Left cardiac atrium (tissue), 4 donors: ENCODE data around the gene DYNLT3. TPM values are rescaled to one million over a fixed set of nuclear protein-coding genes. Genes with fewer than 3 reads are reported as not detected.
A peak's percentile ranks its signal among the peaks of the same experiment; 100 is the strongest.

Experiments
- ATAC-seq, 2 donors: fragments of 200-7000 bp; cut with Tn5 transposase; one replicate each; pipeline ENCODE4 v1.9.1; 2020; ENCODE audit warnings: mild to moderate bottlenecking in 2 of 2, moderate library complexity in 2 of 2
- DNase-seq: peaks from one replicate; pipeline ENCODE4 v3.0.0-alpha.2; 2020
- intact Hi-C, 2 donors: fragments of 100-400 bp; cut with DNase I; formaldehyde crosslinking; loops; one replicate each; pipeline versions ENCODE4 v1.14.1 to v1.15.1; 2022 to 2023
- total RNA-seq, 2 donors: library from RNA; stranded (reverse); fragmentation: NEBNext Ultra II Directional; extraction: Animal tissue kit (Norgen Biotek cat#: 25700); gene quantifications; one replicate each; pipeline ENCODE4 v1.2.1, GENCODE V29; 2021
- donor health status: DM: no; HTN: yes; CAD: no.
- donor health status: DM: no; HTN: yes; CAD: no; lungs with severe emphysema.
- donor health status: DM: yes; HTN: yes; CAD: no.
- donor health status: Dilated cardiomyopathy.

Gene DYNLT3
- total RNA-seq, 2 donors from 2014 or later, result 17.6 to 29.1 TPM

DNA sequence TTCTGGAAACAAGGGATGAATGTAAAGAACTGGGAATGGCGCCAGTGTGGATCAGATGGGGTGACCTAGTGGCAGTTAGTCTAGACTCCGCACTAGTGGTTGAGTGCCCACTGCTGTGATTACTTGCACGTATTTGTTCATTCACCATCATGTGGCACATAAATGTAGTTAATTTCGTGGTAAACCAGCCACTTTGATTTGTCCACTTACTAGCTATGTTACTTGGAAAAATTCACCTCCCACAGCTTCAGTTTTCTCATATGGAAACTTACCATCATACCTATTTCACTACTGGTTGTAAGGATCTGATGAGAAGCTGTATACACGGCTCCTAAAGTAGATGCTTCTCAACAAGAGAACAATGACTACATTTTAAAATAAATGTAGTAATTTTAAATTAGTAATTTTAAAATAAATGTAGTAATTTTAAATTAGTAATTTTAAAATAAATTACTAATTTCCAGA lies 394 bp upstream of the DYNLT3 start:
- DNase-seq (no peak), ATAC-seq (no peak)
- intact Hi-C loops, result no loop called here

DNA sequence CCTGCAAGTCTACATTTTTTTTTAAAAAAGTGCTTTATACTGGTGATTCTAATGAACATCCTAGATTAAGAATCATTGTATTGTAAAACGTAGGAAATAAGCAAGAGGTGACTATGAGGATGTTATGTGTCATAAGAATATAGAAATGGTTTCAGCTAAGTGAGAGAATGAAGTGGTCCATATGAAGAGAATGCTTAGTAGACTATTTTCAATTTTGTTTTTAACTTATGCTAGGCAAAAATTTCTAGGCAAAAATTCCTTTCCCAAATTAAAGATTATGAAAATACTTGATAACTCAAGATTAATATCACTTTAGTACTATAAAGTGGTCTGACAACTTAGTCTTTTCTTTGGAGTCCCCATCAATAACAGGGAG lies 825 bp downstream of the DYNLT3 start:
- ATAC-seq (no peak), DNase-seq (no peak)
- intact Hi-C loops, result no loop called here

DNA sequence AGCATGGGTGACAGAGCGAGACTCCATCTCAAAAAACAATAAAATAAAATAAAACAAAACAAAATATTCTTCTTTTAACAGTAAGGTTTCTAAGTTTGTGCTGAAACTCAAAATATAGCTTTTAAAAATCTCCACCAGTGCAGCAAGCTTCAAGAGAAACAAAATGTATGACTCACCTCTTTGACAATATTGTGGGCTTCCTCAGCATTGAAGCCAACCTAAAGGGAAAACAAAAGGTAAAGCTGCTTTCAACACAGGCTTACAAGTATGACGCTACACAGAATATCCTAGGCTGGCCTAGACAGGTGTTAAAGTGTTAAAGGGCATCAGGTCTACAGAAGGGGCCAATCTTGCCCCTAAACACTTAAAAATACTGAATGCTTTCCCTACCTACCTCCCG lies 1.2 kb downstream of the DYNLT3 start:
- DNase-seq, result no peak
- intact Hi-C loops, result no loop called here
- no peak for ATAC-seq

- ATAC-seq, result no peak
- intact Hi-C loops, result no loop called here
These were observed 2.7 kb downstream of the DYNLT3 start for GRCh38 chrX:37844622-37845021.

DNA sequence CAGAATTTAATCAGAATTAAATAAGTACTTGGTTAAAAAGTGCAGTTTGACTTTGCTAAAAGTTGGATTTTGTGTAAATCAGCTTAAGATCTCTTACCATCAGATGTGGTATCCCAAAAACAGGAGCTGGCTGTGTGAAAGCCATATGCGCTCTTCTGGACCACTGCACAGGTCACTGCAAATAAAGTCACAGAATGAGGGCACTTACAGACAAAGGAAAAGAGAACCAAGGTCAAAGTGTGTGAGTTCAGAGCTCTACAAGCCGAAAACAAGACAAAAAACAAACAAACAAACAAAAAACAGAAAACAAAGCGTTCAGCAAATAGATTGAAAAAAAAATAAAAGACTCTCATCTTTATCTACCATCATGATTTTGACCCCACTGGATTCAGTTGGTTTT lies 6.4 kb downstream of the DYNLT3 start:
- no peak for ATAC-seq
- DNase-seq, result no peak
- intact Hi-C loops, result no loop called here

More at GRCh38 chrX:37844622-37845021, 2.7 kb downstream of the DYNLT3 start:
- no peak for DNase-seq

DNA sequence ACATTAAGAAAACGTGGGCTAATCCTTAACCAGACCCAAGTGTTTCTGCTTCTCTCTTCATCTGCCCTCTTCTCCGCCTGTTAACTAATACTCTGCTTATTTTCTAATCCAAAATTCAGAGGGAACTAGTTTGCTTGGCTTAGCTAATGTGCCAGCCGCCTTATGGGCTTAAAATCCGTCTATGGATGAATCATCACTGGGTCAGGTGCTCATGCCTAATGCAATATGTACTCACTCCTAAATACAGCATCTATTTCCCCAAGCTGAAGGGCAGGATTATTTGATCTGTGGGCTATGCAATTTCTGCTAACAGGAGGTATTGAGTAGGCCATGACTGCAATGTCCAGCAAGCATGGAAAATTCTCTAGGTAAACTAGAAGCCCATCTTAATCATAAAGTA lies 12.4 kb downstream of the DYNLT3 start:
- ATAC-seq, result no peak

DNA sequence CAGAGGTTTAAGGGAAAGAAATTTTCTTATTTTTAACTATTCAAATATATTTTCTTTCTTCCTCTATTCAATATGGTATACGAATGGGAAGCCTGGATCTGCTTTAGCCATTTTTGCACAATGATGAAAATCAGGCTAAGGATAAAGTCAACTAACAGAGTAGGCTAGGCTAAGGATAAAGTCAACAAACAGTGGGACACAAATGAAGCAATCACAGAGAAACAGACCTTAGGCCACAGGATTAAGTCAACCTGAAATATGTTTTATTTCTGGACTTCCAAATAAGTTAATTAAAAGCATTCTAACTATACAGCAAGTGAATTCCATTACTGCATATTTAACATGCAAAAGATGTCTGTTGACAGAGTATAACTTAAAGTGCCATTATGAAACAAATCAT lies 17.0 kb downstream of the DYNLT3 start:
- ATAC-seq (no peak), DNase-seq (no peak)
- intact Hi-C loops, result no loop called here

More for the DNA sequence above, 12.4 kb downstream of the DYNLT3 start:
- intact Hi-C loops, result no loop called here
- DNase-seq, result no peak

DNA sequence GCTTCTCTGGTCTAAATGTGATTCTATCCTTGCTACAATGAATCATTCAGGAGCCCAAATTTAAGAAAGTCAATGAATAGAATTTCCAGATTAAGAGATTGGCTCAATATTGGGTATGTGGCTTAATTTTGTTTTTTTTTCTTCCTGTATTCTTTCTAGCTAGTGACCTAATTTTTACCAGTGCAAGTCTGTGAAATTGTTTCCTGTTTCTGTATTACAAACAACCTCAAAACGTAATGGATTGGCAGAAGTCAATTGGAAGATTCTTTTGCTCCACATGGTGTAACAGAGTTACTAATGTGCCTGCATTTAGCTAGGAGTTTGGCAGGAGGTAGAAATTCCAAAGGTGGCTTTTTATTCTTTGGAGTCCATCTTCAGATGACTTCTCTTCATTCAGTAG lies 17.6 kb downstream of the DYNLT3 start:
- intact Hi-C loops, result loop anchor here in 1 of 2 donors (10.0 kb wide), 1 partner anchor 85 kb away; no protein-coding TSS in a partner anchor
- ATAC-seq (no peak), DNase-seq (no peak)

DNA sequence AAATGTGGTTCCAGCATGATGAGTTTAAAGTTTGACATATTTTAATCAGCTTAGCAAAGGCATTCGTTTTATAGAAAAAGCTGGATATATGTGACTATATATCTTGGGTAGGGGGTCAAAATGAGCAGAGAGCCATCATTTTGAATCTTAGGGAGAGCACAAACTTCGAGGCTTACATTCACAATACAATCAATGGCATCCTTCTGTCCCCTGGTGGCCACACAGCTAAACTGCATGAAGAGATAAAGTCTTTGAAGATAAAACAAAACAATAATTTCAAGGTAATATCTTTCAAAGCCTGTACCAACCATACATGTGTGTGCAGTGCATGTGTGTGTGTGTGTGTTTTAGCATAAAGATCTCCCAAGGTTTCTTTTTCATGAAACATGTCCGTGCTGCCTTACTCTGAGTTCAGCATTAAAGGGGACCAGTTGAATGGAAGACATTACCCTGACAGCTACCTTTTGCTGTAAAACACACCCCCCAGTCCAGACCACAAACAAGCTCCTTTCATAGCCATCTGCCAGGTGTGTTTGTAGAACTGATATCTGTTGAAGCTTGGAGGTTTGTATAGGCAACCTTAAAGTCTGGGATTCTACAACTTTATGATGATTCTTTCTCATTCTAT lies 22.0 kb downstream of the DYNLT3 start:
- intact Hi-C loops, result loop anchor here (1.0 to 10.0 kb wide), 3 partner anchors 80 to 315 kb away; no protein-coding TSS in a partner anchor
- DNase-seq, result peak; percentile 35
- ATAC-seq, result no peak

GRCh38 chrX:37824491-37825214 lies 22.7 kb downstream of the DYNLT3 start:
- intact Hi-C loops, result loop anchor here (1.0 to 10.0 kb wide), 3 partner anchors 79 to 314 kb away; no protein-coding TSS in a partner anchor
- DNase-seq, result no peak
- no peak for ATAC-seq

DNA sequence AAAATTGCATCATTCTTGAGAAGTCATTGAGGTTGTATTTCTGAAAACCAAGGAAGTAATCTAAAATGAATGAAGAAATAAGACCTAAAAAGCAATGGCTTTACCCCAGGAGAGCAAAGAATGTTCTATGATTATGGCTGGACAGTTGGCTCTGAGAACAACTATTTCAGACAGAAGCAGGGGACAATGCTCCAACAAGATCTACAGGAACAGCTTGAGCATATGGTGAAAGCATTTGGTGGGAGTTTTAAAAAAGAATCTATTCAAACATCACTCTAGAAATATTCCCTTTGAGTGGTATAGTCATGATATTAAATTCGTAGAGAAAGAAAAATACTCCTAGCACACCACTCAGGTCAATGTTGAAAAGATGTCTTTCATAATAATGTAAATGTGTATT lies 26.7 kb downstream of the DYNLT3 start:
- ATAC-seq (no peak), DNase-seq (no peak)
- intact Hi-C loops, result loop anchor here in 1 of 2 donors (10.0 kb wide), 1 partner anchor 76 kb away; no protein-coding TSS in a partner anchor

GRCh38 chrX:37818031-37818430 lies 29.3 kb downstream of the DYNLT3 start:
- ATAC-seq, result no peak

DNA sequence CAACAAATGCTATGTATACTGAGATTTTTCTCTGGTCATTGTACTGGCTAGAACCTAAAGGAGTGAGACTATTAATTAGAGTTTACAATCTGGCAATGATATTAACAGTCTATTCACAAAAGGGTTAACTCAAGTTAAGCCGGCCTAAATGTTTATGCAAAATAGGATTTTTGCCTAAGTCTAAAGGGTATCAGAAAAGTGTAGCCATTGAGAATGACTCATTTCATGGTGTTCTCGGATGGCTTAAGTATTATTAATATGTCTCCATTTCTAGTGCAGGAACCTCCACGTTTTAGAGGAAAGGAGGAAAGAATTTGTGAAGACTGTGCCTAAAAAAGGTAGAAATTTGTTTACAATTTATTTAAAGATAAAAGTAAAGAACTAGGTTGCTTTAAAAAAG lies 29.8 kb downstream of the DYNLT3 start:
- no peak for ATAC-seq
- no peak for DNase-seq
- intact Hi-C loops, result no loop called here

More at GRCh38 chrX:37818031-37818430, 29.3 kb downstream of the DYNLT3 start:
- no peak for DNase-seq
- intact Hi-C loops, result no loop called here

GRCh38 chrX:37817176-37817575 lies 30.2 kb downstream of the DYNLT3 start:
- ATAC-seq (no peak), DNase-seq (no peak)
- intact Hi-C loops, result no loop called here

DNA sequence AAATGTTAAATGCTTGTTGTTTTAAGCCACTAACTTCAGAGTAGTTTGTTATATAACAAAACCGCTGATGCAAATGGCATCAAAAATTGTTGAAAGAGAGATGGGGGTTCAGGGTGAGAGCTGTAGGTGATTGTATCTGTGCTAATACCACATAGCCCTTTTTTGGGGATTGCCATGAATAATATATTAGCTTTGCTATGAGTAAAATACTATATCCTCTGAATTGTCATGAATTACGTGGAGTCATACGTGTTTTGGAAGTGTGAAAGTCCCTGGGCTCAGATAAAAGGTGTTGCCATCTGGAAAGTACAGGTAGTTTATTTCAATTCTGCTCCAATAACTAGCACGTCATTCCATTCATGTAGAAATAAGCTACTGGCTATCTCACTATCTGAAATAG lies 30.6 kb downstream of the DYNLT3 start:
- DNase-seq, result no peak
- no peak for ATAC-seq
- intact Hi-C loops, result no loop called here

DNA sequence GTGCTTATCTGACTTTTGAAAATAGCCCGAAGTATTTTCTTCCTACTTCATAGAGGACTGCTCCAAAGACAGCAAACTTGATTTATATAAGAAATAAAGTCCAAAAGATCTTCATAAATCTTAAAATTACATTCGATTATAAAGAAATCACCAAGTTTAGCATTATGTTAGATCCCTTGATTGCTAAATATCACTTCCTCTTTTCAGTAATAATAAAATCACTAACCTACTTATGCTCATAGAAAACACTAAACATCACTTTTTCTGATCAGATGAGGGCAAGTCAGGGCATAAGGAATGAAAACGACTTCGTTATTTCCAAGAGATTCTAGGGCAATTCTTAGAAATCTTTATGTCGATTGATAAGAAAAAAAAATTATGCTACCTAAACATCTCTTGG lies 32.0 kb downstream of the DYNLT3 start:
- no peak for DNase-seq
- intact Hi-C loops, result no loop called here
- ATAC-seq, result no peak

- ATAC-seq (no peak), DNase-seq (no peak)
- intact Hi-C loops, result no loop called here
These were observed 33.8 kb downstream of the DYNLT3 start for GRCh38 chrX:37813570-37813969.

DNA sequence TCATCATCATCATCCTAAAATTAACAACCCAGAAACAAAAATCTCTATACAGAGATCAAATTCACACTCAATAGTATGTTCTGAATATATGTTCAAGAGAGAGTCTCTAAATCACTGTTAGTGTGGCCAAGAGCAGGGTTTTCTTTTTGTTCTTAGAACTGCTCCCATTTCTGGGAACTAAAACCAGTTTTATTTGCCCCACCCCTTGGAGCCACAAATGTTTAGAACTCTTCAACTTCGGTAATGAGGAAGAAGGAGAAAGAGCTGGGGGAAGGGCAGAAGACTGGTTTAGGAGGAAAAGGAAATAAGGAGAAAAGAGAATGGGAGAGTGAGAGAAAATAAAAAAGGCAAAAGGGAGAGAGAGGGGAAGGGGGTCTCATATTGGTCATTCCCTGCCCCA lies 35.3 kb downstream of the DYNLT3 start:
- DNase-seq (no peak), ATAC-seq (no peak)
- intact Hi-C loops, result no loop called here

GRCh38 chrX:37809970-37810369 lies 37.4 kb downstream of the DYNLT3 start:
- DNase-seq, result no peak
- no peak for ATAC-seq
- intact Hi-C loops, result no loop called here

DNA sequence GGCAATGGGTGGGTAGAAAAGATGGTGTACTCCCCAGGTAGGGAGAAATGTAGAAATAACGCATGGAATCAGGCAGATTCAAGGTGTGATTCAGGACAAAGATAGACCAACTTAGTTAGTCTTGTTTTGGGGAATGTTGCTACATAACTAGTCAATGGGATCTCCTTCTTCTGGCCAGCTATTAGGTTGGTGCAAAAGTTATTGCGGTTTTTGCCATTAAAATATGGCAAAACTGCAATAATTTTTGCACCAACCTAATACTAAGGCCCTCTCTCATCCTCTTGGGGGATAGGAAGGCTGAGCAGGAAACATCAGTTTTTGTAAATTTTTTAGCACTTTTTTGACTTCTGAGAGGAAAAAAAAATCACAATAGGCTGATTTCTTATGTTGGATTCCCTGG lies 44.3 kb downstream of the DYNLT3 start:
- DNase-seq (no peak), ATAC-seq (no peak)
- intact Hi-C loops, result no loop called here

DNA sequence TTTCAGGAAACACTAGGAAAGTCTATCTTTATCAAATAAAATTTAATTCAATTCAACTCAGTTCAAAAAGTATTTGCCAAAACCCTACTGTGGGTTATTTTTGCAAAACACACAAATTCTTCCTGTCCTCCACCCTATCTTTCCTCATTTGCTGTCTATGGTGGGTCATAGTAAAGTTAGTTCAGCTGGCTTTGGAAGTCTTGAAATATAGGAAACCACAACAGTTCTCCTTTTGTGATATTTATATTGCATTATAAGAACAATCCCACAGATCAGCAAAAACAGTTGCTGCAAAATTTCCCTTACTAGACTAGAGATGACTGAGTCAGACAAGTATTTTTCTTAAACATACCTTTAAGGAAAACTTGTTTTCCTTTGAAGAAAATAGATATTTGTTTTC lies 45.3 kb downstream of the DYNLT3 start:
- intact Hi-C loops, result no loop called here
- ATAC-seq (no peak), DNase-seq (no peak)
